GM19238 (cell line): ENCODE results near the gene SGF29.
"Not testable (repeated sequence)": the region's sequence is repeated elsewhere in the genome, so short reads cannot be mapped to it uniquely, and the experiment has no call there.

Source experiments
- DNase-seq: peaks from one replicate; pipeline ENCODE4 v3.0.0; 2011; ENCODE audit warnings: low spot score; ENCODE audit not compliant: insufficient read length

SGF29 gene

DNA sequence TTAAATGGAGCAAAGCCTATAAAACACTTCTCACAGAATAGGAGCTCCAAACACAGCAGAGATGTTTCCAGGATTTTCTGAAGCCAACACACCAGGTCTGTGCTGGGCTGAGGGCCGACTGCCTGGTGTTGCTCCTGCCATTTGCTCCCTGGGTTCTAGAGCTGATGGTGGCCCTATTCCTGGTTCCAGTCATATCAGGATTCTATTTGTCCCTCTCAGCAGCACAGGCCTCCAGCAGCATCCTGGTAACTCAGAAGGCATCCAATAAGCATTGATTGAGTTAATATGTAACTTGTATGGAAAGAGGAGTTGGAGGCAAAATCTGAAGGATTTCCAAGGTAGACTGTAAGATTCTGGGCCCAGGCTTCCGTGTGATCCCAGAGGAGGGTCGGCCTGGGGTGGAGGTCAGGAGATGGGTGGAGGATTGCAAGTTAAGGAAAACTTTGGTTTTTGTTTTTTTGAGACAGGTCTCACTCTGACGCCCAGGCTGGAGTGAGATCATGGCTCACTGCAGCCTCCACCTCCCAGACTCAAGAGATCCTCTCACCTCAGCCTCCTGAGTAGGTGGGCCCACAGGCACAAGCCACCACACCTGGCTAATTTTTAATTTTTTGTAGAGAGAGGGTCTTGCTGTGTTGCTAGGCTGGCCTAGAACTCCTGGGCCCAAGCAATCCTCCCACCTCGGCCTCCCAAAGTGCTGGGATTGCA lies 20.6 kb upstream of the SGF29 start:
- no peak for DNase-seq

DNA sequence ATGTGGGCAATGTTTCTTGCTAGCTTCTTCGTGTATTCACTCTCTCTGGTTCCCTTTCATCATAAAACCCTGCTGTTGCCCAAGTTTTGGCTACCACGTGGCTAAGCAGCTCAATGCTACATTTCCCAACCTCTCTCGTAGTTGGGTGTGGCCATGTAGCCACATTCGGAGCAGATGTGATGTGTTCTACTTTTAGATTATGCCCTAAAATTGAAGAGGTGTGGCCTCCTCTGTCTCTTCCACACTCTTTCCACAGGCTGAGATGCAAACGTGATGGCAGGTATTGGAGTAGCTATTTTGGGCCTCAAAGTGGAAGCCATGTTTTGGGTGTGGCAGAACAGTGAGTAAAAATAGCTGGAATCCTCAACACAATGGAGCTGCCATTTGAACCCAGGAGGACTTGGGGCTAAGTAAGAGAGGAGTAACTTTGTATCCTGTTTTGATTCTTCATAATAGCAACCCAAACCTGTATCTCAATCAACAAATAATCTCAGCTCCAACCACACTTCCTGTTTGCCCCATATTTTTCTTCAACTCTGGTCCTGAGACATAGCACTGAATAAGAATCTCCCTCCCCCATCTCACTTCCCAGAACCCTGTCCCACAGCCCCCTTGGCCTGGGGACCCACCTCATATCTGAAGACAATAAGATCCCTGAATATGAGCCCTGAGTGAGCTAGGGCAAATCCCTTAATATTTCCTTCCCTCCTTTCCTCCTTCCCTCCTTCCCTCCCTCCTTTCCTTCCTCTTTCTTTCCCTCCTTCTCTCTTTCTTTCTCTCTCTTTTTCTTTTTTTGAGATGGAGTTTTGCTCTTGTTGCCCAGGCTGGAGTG lies 19.0 kb upstream of the SGF29 start:
- no peak for DNase-seq

DNA sequence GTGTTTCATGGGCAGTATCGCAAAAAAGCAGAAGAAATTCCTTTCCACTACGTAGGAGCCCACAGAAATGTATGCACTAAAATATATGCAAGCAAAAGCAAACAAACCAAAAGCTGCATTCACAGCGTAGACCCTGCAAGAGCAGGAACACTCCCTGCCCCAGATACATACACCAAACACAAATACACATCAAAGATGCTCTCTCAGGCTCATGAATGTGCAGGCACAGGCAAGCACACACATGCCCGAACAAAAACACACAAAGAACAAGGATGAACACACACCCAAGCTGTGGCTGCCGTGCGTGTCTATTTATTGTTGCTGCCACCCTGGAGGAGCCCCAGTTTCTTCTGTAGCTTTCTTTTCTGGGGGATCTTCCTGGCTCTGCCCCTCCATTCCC lies 16.6 kb upstream of the SGF29 start:
- no peak for DNase-seq

DNA sequence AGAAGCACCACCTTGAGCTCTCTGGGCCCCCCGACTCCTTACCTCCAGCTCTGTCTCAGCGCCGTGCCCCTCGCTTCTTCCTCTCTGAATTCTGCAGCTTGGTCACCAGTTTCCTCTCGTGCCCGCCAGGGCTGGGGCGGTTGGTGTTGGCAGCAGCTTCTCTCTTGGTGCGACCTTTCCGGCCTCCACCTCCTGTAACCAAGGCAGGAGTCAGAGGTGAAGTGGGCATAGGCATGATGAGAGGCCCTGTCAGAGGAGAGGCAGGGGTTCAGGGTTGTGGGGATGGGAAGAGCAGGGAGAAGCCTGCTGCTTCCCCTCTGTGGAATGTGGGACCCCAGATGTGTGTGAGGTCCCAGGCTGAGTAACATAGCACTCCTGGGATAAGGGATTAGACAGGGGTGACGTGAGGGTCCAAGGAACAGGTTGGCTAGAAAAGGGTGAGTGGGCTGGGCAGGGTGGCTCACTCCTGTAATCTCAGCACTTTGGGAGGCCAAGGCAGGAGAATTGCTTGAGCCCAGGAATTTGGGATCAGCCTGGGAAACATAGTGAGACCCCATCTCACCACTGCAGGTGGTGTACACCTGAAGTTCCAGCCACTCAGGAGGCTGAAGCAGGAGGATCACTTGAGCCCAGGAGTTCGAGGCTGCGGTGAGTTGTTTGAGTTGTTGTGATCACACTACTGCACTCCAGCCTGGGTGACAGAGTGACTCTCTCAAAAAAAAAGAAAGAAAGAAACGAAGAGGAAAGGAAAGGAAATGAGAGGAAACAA lies 15.6 kb upstream of the SGF29 start:
- DNase-seq, result no peak

DNA sequence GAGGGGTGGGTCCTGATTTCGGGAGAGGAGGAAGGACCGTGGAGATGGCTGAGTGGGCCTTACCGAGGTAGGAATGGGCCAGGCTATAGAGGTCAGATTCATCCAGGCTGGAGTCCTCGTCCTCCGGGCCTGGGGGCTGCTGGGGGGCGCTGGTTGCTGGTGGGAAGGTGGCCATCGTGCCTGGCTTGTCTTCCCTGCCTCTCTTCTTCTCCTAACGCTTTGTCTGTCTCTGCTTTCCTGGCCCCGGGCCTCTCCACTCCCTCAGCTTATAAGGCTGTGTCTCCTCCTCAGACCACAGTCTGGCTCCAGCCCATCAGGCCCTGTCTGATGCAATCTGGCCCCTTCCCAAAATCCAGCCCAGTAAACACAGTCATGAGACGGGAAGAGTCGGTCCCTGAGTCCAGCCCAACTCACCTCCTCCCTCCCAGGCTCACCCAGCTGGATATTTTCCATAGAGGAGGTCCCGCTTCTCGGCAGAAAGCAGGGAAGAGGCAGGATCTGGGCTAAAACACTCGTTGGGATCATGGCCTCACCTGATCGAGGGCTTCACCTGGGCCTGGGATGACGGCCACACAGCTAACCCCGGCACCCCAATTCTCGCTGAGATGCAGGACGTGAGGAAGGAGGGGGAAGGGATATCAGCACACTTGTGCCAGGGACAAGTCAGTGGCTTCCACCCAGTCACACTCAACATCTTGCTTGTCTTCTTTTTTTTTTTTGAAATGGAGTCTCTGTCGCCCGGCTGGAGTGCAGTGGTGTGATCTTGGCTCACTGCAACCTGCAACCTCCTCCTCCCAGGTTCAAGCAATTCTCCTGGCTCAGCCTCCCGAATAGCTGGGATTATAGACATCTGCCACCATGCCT lies 14.8 kb upstream of the SGF29 start, which contains the start of gene NUPR1:
Gene NUPR1 (minus strand): TSS at position 242 of the 864 bp plus-strand sequence. CDS start 67 bp downstream, at position 175.
- DNase-seq, result no peak

DNA sequence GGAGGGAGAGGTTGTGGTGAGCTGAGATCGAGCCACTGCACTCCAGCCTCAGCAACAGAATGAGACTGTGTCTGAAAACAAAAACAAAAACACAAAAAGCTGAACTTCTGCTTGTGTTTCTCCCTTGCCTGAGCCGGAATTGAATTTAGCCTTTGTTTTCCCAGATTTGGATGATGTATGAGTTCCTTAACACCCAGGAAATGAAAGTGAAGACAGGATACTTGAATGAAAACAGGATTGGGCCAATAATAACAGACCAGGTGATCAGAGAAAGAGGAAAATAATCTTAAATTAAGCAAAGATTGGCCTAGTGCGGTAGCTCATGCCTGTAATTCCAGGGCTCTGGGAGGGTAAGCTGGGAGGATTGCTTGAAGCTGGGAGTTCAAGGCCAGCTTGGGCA lies 13.4 kb upstream of the SGF29 start:
- DNase-seq, result no peak

DNA sequence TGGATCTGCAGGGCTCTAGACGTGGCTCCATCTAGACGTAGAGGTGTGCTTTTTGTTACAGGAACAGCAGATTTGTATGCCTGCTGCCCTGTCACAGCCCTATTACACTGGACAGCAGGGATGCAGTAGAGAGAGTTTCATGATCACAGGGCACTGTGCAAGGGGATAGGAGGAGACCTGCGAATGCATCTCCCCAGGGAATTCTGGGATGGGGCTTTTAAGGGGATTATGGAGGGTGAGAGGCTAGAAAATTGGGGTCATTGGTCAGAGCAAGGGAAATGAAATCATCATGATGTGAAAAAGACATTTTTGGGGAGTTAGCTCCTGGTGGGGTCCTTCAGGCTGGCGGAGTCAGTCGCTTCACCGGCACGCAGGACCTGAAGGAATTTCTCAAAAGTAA lies 11.1 kb upstream of the SGF29 start:
- DNase-seq, result no peak

DNA sequence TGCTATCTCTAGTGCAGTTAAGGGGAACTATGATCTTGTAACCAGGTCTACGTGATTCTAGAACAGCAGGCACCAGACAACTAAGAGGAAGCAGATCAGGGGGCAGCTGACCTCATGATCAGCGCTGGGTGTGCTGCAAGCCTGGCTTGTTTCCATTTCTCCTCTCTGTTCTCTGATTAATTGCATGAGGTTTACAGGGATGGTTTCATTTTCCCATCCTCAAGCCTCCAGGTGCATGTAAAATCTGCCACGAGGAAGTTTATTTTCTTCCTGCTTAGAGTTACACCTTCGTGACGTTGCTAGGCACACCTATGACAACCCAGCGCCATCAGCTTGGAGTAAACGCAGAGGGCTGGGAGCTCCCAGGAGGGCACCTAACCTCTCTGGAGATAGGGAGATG lies 10.6 kb upstream of the SGF29 start:
- no peak for DNase-seq

DNA sequence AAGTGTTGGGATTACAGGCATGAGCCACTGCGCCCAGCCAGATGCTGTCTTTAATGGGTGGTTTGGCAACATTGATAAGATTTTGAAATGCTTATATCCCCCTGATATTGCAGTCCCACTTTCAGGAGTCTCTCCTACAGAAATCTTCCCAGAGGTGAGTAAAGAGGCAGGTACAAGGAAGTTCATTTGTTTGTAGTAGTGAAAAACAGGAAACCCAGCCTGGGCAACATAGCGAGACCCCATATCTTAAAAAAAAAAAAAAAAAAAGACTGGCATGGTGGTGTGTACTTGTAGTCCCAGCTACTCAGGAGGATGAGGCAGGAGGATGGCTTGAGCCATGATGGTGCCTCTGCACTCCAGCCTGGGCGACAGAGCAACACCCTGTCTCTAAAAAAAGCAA lies 8.7 kb upstream of the SGF29 start:
- DNase-seq, result no peak

DNA sequence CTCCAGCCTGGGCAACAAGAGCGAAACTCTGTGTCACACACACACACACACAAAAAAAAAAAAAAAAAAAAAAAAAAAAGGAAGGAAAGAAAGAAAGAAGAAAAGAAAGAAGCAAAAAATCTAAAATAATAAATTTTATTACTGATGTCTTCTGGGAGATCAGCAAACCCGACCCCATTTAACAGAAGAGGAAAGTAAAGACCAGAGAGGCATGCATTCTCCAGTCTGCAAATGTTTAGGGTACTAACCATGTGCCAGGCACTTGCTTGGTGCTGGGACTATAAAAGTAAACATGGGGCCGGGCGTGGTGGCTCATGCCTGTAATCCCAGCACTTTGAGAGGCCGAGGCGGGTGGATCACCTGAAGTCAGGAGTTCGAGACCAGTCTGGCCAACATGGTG lies 7.8 kb upstream of the SGF29 start:
- DNase-seq, result not testable (repeated sequence)

DNA sequence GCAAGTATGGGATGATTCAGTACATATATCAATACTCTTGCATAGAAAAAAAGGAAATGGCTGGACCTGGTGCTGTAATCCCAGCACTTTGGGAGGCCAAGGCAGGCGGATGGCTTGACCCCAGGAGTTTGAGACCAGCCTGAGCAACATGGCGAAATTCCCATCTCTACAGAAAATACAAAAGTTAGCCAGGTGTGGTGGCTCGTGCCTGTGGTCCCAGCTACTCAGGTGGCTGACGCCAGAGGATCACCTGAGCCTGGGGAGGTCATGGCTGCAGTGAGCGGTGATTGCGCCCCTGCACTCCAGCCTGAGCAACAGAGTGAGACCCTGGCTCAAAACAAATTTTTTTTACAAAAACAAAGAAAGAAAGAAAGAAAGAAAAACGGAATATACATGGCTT lies 7.1 kb upstream of the SGF29 start:
- no peak for DNase-seq

DNA sequence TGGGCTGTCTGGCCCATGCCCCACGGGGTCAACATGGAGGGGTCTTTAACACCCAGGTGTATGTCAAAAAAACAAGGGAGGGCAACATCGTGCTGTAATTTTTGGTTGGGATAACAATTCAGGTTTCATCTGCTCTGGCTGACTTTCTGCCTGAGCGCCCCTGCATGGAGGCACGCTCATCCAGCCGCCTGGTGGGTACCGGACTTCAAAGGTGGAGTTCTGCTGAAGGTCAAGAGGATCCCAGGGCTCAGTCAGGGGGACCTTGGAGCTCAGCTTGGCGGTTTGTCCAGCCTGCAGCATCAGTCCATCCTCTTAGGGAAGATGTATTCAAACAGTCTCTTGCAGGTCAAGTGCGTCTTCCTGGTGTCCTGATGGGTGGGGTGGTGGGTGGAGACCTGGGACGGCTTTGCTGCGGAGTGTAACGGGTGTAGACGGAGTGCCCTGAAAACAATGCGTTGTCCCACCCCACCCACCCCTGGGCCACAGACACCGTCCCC lies 5.4 kb upstream of the SGF29 start:
- no peak for DNase-seq

DNA sequence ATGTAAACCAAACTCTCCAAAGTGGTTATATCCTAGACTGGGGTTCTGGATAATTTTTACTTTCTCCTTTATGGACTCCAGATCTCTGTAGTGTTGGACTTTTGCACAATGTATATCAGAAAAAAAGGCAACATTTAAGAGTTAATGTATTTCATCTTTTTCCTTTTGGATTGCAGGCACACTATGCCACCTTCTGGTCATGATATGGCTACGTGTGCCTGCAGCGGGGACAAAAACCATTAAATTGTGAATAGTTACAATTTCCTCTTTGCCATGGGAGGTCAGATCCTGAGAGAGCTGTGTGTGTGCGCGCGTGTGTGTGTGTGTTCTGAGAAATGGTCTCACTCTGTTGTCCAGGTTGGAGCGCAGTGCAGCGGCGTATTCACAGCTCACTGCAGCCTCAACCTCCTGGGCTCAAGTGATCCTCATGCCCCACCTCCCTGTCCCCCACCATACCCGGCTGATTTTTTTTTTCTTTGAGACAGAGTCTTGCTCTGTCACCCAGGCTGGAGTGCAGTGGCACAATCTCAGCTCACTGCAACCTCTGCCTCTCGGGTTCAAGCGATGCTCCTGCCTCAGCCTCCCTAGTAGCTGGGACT lies 4.3 kb upstream of the SGF29 start:
- DNase-seq, result no peak

DNA sequence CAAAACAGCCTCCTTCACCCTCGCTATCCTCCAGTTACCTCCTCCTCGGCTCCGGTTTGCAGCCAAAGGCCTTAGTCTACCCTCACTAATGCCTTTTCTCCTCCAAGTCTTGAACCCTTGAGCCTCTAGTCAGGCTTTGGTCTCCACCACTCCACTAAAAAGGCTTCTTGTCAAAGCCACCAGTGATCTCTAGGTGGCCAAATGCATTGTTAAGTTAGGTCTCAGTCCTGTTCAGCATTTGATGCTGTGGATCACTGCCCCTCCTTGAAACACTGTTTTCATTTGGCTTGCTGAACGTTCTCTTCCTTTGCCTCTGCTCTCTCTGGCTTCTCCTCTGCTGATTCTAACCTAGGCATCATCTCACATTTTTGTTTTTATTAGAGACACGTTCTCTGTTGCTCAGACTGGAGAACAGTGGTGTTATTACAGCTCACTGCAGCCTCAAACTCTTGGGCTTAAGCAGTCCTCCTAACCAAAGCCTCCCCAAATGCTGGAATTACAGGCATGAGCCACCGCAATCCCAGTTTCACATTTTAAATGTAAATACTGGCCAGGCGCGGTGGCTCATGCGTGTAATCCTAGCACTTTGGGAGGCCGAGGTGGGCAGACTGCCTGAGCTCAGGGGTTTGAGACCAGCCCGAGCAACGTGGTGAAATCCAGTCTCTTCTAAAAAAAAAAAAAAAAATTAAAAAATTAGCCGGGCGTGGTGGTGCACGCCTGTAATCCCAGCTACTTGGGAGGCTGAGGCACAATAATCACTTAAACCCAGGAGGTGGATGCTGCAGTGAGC lies 1.1 kb downstream of the SGF29 start:
- DNase-seq, result no peak

DNA sequence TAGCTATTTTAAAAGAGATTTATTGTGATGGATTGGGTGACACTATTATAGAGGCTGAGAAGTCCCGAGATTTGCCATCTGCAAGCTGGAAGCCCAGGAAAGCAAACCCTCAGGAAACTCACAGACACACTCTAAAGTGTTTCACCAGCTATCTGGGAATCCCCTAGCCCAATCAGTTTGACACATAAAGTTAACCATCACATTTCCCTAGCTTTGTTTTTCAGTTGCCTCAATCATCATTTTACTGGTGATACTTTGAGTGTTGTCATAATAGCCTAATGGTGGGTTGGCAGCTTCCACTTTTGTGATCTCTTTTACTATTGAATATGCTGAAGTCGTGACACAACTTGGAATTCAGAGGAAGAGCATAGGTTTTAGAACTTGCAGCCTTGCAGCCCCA lies 1.8 kb downstream of the SGF29 start:
- no peak for DNase-seq

DNA sequence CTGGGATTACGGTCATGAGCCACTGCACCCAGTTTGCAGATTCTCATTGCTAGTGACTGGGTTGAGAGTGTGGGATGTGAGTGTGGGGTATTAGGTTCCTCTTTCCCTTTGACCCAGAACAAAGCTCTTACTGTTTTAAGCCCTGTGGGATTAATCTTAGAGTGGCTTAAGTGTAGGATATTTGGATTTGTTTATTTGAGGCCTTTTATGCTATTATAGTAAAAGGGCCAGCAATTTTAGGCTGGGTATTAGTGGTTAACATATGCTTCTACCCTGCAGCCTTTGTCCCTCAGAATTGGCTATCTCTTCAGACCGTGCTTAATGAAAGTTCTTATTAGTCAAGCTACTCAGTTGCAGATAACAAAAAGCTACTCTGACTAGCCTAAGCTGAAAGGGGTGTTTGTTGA lies 3.2 kb downstream of the SGF29 start:
- DNase-seq, result no peak

DNA sequence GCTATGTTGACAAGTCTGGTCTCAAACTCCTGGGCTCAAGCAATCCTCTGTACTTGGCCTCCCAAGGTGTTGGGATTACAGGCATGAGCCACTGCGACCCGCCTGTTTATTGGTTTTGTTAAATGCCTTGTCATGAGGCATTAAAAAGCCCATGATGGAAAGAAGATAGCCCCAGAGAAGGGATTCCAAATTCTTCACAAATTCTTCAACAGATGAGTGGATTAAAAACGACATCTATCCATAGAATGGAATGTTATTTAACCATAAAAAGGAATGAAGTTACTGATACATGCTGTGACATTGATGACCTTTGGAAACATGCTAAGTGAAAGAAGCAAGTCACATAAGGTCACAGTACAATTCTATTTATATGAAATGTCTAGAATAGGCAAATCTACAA lies 4.7 kb downstream of the SGF29 start:
- no peak for DNase-seq

DNA sequence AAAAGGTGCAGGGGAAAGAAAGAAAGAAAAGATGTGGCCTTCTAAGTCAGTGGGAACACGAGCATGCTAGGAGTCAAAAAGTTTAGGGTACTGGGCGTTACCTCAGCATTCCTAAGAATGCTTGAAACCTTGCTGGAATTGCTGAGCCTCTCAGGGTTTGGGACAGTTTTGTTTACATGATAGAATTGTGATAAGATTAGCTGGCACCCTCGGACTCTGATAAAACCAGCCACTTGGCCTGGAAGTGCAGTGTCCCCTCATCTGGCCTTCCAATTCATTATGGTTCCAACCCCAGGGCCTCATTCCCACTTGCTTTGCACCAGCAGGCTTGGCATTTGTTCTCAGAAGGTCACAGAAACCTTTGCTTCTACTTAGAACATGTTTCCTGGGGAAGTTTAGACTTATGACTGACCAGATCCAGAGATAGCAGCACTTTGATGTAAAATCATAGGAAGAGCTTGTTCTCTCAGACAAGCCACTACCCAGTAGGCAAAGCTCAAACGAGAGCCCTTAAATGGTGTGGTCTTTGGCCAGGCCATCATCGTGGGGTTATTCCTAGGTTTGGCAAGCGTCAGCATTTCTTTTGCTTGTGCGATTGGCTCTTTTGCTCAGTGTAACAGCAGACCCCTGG lies 8.0 kb downstream of the SGF29 start:
- DNase-seq, result no peak

DNA sequence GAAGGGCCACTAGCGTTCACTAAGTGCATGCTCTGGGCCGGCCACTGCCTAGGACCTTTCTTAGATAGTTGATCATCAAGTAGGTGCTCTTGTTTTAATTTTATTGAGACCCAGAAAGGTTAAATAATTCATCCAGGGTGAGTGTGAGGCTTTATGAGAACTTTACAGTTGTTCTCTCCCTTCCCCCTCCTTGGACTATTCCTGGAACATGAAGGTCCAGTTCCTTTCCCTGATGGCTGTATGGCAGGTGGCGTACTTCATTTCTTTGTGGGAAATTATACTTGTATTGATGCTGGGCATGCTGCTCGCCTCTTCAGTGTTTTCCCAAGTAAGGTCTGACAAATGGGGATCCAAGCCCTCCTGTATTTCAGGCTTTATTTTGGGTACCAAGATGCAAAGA lies 8.5 kb downstream of the SGF29 start:
- no peak for DNase-seq
